Spleen (tissue), 7 donors: Measurements from ENCODE around the gene BCL7A.

Experiments used
- POLR2A ChIP-seq, 3 donors: fragments of 450-650 bp; IDR thresholded peaks; one replicate each; pipeline ENCODE4 v1.5.1; 2017; ENCODE audit warnings: antibody characterized with exemption in 3 of 3, mild to moderate bottlenecking in 1 of 3
- POLR2AphosphoS5 ChIP-seq, 3 donors: sonication (generic); formaldehyde crosslinking; IDR thresholded peaks; one replicate each; pipeline ENCODE4 v1.5.1; 2017; ENCODE audit warnings: antibody characterized with exemption in 3 of 3
- TF ChIP-seq, protein P1 (sequence below), 11 experiments: fragments of 200-600 bp in 7 of 11; fragments of 450-650 bp in 4 of 11; sonication (generic) in 4 of 11; IDR thresholded peaks in 8 of 11; conservative IDR thresholded peaks in 3 of 11; 1 replicate in 7 of 11; 2 replicates in 4 of 11; pipeline versions ENCODE4 v1.4.0 to v1.8.0; 2016 to 2021; ENCODE audit warnings: antibody characterized with exemption in 11 of 11, inconsistent platforms in 4 of 11, mild to moderate bottlenecking in 1 of 11
- donor health status: DM: no; HTN: no; CAD: no; lungs with moderate emphysema.
- donor health status: DM: no; HTN: no; CAD: no.
- donor health status: DM: no; HTN: no; CAD: no.

DNA sequence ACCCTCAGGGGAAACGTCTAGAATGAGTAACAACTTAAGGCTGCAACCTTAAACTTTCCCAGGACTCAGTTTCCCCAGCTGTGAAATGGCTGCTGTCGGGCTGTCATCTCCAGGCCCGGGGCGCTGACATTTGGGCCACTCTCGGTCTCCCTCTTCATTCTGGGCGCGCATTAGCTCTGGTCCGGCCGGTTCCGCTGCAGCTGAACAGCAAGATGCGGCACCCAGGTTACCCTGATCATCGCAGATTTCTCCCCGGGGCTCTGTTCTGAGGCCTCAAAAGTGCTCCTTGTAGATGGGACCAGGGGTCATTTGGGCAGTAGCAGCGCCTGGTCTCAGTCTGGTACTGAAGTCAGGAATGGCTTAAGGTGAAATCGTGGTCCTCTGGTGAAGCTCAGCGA is 890 bp upstream of the BCL7A start:
- TF ChIP-seq, protein P1, sequence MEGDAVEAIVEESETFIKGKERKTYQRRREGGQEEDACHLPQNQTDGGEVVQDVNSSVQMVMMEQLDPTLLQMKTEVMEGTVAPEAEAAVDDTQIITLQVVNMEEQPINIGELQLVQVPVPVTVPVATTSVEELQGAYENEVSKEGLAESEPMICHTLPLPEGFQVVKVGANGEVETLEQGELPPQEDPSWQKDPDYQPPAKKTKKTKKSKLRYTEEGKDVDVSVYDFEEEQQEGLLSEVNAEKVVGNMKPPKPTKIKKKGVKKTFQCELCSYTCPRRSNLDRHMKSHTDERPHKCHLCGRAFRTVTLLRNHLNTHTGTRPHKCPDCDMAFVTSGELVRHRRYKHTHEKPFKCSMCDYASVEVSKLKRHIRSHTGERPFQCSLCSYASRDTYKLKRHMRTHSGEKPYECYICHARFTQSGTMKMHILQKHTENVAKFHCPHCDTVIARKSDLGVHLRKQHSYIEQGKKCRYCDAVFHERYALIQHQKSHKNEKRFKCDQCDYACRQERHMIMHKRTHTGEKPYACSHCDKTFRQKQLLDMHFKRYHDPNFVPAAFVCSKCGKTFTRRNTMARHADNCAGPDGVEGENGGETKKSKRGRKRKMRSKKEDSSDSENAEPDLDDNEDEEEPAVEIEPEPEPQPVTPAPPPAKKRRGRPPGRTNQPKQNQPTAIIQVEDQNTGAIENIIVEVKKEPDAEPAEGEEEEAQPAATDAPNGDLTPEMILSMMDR (IDR thresholded peaks at IDR 0.05 in 8 of 11, conservative IDR thresholded peaks at IDR 0.05 in 3 of 11), result no peak
- TF ChIP-seq POLR2AphosphoS5 (IDR thresholded peaks at IDR 0.05), result no peak
- no peak for TF ChIP-seq POLR2A (IDR thresholded peaks at IDR 0.05)
